CD14-positive monocyte (primary cell): ENCODE data around the gene PKD2L1. TPM values are rescaled to one million over a fixed set of nuclear protein-coding genes. Genes with fewer than 3 reads are reported as not detected.

ENCODE experiments used
- DNase-seq, 3 donors: peaks; one replicate each; pipeline ENCODE4 v3.0.0-alpha.2; 2011 to 2022
- H2AFZ ChIP-seq: 2 replicates; pipeline ENCODE4 v1.6.0; 2012; ENCODE audit warnings: mild to moderate bottlenecking, low read depth, low read length, inconsistent platforms; ENCODE audit not compliant: insufficient read depth, poor library complexity, severe bottlenecking
- H3K27ac ChIP-seq, 2 donors: 1 replicate in 1 of 2; 2 replicates in 1 of 2; pipeline ENCODE4 v1.5.1; 2012 to 2013; ENCODE audit warnings: low read length in 2 of 2, control low read depth in 1 of 2, inconsistent platforms in 1 of 2, low read depth in 1 of 2, mild to moderate bottlenecking in 1 of 2
- H3K27me3 ChIP-seq, 2 donors: one replicate each; pipeline versions ENCODE4 v1.6.0 to v1.6.1; 2011 to 2013; ENCODE audit warnings: low read length in 2 of 2; ENCODE audit not compliant: control insufficient read depth in 2 of 2, insufficient read depth in 2 of 2
- H3K36me3 ChIP-seq, 2 donors: replicated peaks in 1 of 2; 1 replicate in 1 of 2; 2 replicates in 1 of 2; pipeline versions ENCODE4 v1.5.1 to v1.6.1; 2012 to 2013; ENCODE audit warnings: low read length in 2 of 2, control low read depth in 1 of 2, inconsistent platforms in 1 of 2, mild to moderate bottlenecking in 1 of 2; ENCODE audit not compliant: insufficient read depth in 2 of 2, control insufficient read depth in 1 of 2
- H3K4me1 ChIP-seq, 2 donors: 1 replicate in 1 of 2; 2 replicates in 1 of 2; pipeline versions ENCODE4 v1.5.1 to v1.6.1; 2012 to 2013; ENCODE audit warnings: low read length in 2 of 2, control low read depth in 1 of 2, inconsistent platforms in 1 of 2, mild to moderate bottlenecking in 1 of 2, moderate library complexity in 1 of 2; ENCODE audit not compliant: insufficient read depth in 2 of 2, control insufficient read depth in 1 of 2
- H3K4me2 ChIP-seq: replicated peaks from 2 replicates; pipeline ENCODE3; 2012; ENCODE audit warnings: low read length, moderate library complexity, mild to moderate bottlenecking; ENCODE audit not compliant: poor library complexity, severe bottlenecking; ENCODE audit errors: extremely low read depth
- H3K4me3 ChIP-seq, 3 experiments: fragments of 200-600 bp in 1 of 3; sonication (generic) in 1 of 3; replicated peaks in 1 of 3; 1 replicate in 2 of 3; 2 replicates in 1 of 3; pipeline ENCODE4 v1.5.1; 2011 to 2013; ENCODE audit warnings: low read length in 3 of 3, mild to moderate bottlenecking in 3 of 3, control low read depth in 2 of 3, low read depth in 2 of 3, inconsistent platforms in 1 of 3, moderate library complexity in 1 of 3
- H3K79me2 ChIP-seq: 2 replicates; pipeline ENCODE4 v1.6.0; 2012; ENCODE audit warnings: mild to moderate bottlenecking, control low read depth, inconsistent platforms, low read length, moderate library complexity; ENCODE audit not compliant: insufficient read depth
- H3K9ac ChIP-seq: 2 replicates; pipeline ENCODE4 v1.6.0; 2017; ENCODE audit warnings: low read length, mild to moderate bottlenecking; ENCODE audit not compliant: insufficient read depth, poor library complexity, severe bottlenecking
- H3K9me3 ChIP-seq, 2 donors: replicated peaks in 1 of 2; 1 replicate in 1 of 2; 2 replicates in 1 of 2; pipeline versions ENCODE4 v1.5.1 to v1.6.1; 2012 to 2013; ENCODE audit warnings: low read length in 2 of 2, control low read depth in 1 of 2; ENCODE audit not compliant: control insufficient read depth in 1 of 2, insufficient read depth in 1 of 2
- H4K20me1 ChIP-seq: 2 replicates; pipeline ENCODE4 v1.6.0; 2012; ENCODE audit warnings: mild to moderate bottlenecking, low read length, control low read depth, moderate library complexity; ENCODE audit not compliant: insufficient read depth
- H3K27ac Mint-ChIP-seq, 7 donors: one replicate each; pipeline ENCODE4 v1.8.0; 2020; ENCODE audit warnings: mild to moderate bottlenecking in 7 of 7, mixed read lengths in 7 of 7, moderate library complexity in 6 of 7, inconsistent platforms in 2 of 7
- H3K27me3 Mint-ChIP-seq, 3 donors: one replicate each; pipeline ENCODE4 v1.8.0; 2021 to 2022; ENCODE audit warnings: low read depth in 3 of 3, mild to moderate bottlenecking in 3 of 3, mixed read lengths in 3 of 3, moderate library complexity in 3 of 3, inconsistent platforms in 1 of 3
- H3K36me3 Mint-ChIP-seq, 2 donors: one replicate each; pipeline ENCODE4 v1.8.0; 2020; ENCODE audit warnings: mixed read lengths in 2 of 2, inconsistent platforms in 1 of 2, mild to moderate bottlenecking in 1 of 2
- H3K4me1 Mint-ChIP-seq: one replicate; pipeline ENCODE4 v1.8.0; 2020; ENCODE audit warnings: mild to moderate bottlenecking, mixed read lengths
- H3K4me3 Mint-ChIP-seq, 2 donors: one replicate each; pipeline ENCODE4 v1.8.0; 2020; ENCODE audit warnings: mild to moderate bottlenecking in 2 of 2, mixed read lengths in 2 of 2, moderate library complexity in 1 of 2
- H3K9me3 Mint-ChIP-seq, 7 donors: one replicate each; pipeline ENCODE4 v1.8.0; 2020 to 2022; ENCODE audit warnings: mixed read lengths in 7 of 7, mild to moderate bottlenecking in 6 of 7, moderate library complexity in 6 of 7, inconsistent platforms in 2 of 7
- WGBS: methylation state at CpG from one replicate; pipeline ENCODE4 v1.1.5; 2013; ENCODE audit warnings: missing lambda C conversion rate; ENCODE audit not compliant: insufficient coverage; 5-methylcytosine and 5-hydroxymethylcytosine counted together
- intact Hi-C, 2 donors: fragments of 100-400 bp; cut with micrococcal nuclease; formaldehyde crosslinking; loops; one replicate each; pipeline versions ENCODE4 v1.15.0 to v1.15.1; 2023
- polyA plus RNA-seq, 3 donors: library from polyadenylated mRNA; depleted of rRNA in 1 of 3; unstranded in 2 of 3; stranded (reverse) in 1 of 3; fragments of 300-500 nt in 2 of 3; fragments of >200 nt in 1 of 3; fragmentation: Illumina TruSeq in 2 of 3; gene quantifications; 1 replicate in 2 of 3; 2 replicates in 1 of 3; pipeline ENCODE4 v1.2.3, GENCODE V29; 2012 to 2021
- TF ChIP-seq, protein P1 (sequence below): fragments of 200-600 bp; IDR thresholded peaks from one replicate; pipeline ENCODE4 v1.8.0; 2022; ENCODE audit warnings: antibody characterized with exemption, mild to moderate bottlenecking

The PKD2L1 gene
- polyA plus RNA-seq, 3 donors = 0.15 to 1.5 TPM; not detected in 1

DNA sequence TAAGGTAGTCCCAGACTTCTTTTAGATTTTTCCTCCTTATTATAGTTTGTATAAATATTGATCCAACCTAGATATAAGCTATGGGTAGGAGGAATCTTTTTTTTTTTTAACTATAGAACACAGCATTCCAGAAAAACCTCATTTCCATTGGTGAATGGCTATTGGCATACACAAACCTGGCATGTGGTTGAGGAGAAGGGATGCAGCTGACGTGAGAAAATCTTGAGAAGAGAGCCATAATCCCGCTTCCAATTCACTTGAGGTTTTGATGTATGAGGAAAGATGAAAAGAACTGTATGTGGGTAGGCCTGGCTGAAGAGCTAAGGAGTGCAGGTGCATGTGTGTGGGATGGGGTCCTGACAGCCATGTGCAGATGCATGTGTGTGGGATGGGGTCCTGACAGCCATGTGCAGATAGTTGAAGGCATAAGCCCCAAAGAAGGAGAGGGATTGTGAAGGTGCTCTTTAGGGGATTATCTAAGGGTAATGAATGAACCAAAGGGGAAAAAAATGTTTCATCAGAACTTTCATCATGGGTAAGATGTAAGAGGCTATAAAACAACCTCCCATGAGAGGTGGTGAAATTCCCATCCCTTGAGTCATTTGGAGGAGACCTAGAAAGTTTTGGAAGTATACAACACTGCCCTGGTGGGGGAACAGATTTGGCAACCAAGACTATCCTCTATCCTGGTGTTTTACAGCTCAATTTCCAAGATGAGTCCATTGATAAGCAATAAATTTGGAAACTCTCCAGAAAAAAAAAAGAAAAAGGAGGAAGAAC lies 3.8 kb upstream of the PKD2L1 start:
- H4K20me1 ChIP-seq = no peaks in the 10 kb centered on the region
- H3K27me3 Mint-ChIP-seq = peaks cover 14 to 16% (median 15%) of the 10 kb centered on the region in 3 donors
- TF ChIP-seq, protein P1, sequence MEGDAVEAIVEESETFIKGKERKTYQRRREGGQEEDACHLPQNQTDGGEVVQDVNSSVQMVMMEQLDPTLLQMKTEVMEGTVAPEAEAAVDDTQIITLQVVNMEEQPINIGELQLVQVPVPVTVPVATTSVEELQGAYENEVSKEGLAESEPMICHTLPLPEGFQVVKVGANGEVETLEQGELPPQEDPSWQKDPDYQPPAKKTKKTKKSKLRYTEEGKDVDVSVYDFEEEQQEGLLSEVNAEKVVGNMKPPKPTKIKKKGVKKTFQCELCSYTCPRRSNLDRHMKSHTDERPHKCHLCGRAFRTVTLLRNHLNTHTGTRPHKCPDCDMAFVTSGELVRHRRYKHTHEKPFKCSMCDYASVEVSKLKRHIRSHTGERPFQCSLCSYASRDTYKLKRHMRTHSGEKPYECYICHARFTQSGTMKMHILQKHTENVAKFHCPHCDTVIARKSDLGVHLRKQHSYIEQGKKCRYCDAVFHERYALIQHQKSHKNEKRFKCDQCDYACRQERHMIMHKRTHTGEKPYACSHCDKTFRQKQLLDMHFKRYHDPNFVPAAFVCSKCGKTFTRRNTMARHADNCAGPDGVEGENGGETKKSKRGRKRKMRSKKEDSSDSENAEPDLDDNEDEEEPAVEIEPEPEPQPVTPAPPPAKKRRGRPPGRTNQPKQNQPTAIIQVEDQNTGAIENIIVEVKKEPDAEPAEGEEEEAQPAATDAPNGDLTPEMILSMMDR = no peak
- H3K27me3 ChIP-seq = no peaks in the 10 kb centered on the region
- H2AFZ ChIP-seq = no peak overlapping the region
- H3K9me3 Mint-ChIP-seq = peaks cover 0 to 2% (median 0%) of the 10 kb centered on the region in 7 donors
- no peak overlapping the region for H3K4me2 ChIP-seq
- no peaks in the 10 kb centered on the region for H3K9me3 ChIP-seq
- no peaks in the 10 kb centered on the region for H3K79me2 ChIP-seq
- no peak overlapping the region for H3K27ac ChIP-seq
- no peak overlapping the region for H3K4me3 ChIP-seq
- H3K4me3 Mint-ChIP-seq = no peak overlapping the region
- peak overlapping the region in 1 of 7 donors; percentile 33 for H3K27ac Mint-ChIP-seq
- peaks cover 5% of the 10 kb centered on the region in 2 donors for H3K4me1 ChIP-seq
- DNase-seq = no peak
- intact Hi-C loops = loop anchor here in 1 of 2 donors (5.0 kb wide), 1 partner anchor 37 kb away; no protein-coding TSS in a partner anchor
- H3K36me3 Mint-ChIP-seq = no peaks in the 10 kb centered on the region
- WGBS = 100% methylated on average over 1 of the region's 2 CpGs
- H3K9ac ChIP-seq = no peak overlapping the region
- H3K36me3 ChIP-seq = no peaks in the 10 kb centered on the region
- peaks cover 12% of the 10 kb centered on the region for H3K4me1 Mint-ChIP-seq

DNA sequence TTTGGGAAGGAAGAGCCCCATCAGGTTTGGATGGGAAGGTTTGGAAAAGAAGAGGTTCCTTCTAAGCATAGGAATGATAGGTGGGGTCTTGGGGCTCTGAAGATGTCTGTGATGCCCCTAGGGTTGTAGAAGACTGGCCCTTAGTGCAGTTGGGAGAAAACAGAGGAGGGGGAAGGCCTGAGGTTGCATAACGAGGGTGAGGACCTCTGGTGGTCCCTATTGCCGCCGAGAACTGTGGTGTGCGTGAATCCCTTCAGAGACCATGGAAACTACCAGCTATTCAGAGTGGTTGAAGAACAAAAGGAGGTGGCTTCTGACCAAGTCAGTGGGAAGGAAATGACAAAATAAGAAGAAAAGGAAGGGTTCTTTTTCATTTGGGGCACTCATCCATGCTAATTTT lies 3.1 kb upstream of the PKD2L1 start:
- Histone ChIP-seq H3K9me3 (no peaks in the 10 kb centered on the region), H3K9ac (no peak overlapping the region), H3K4me1 (no peaks in the 10 kb centered on the region), H3K79me2 (no peaks in the 10 kb centered on the region), H2AFZ (no peak overlapping the region), H4K20me1 (no peaks in the 10 kb centered on the region), H3K4me3 (no peak overlapping the region), H3K36me3 (no peaks in the 10 kb centered on the region), H3K27me3 (no peaks in the 10 kb centered on the region), H3K27ac (no peak overlapping the region), H3K4me2 (no peak overlapping the region)
- Mint-ChIP-seq H3K36me3 (no peaks in the 10 kb centered on the region), H3K27me3 (peaks cover 14 to 16% (median 15%) of the 10 kb centered on the region in 3 donors), H3K4me3 (no peak overlapping the region), H3K9me3 (peaks cover 0 to 2% (median 0%) of the 10 kb centered on the region in 7 donors), H3K27ac (peak overlapping the region in 1 of 7 donors; percentile 23), H3K4me1 (peaks cover 6% of the 10 kb centered on the region)
- 73% methylated on average over 4 of the region's 4 CpGs for WGBS
- TF ChIP-seq, protein P1 = no peak
- no peak for DNase-seq
- intact Hi-C loops = loop anchor here in 1 of 2 donors (5.0 kb wide), 1 partner anchor 36 kb away; no protein-coding TSS in a partner anchor
